Jurkat, Clone E6-1 (cell line): Measurements from ENCODE around the gene SLMAP.

Experiments
- DNase-seq: peaks from one replicate; pipeline ENCODE4 v3.0.0-alpha.2; 2011; ENCODE audit warnings: low read depth, low spot score
- H3K4me3 ChIP-seq: 2 replicates; pipeline ENCODE4 v1.5.1; 2011; ENCODE audit warnings: mild to moderate bottlenecking, low read length, control low read depth, moderate library complexity

Gene SLMAP

GRCh38 chr3:57746156-57747010, 9.7 kb upstream of the SLMAP start:
- DNase-seq, result no peak
- H3K4me3 ChIP-seq, result no peak overlapping the region

DNA sequence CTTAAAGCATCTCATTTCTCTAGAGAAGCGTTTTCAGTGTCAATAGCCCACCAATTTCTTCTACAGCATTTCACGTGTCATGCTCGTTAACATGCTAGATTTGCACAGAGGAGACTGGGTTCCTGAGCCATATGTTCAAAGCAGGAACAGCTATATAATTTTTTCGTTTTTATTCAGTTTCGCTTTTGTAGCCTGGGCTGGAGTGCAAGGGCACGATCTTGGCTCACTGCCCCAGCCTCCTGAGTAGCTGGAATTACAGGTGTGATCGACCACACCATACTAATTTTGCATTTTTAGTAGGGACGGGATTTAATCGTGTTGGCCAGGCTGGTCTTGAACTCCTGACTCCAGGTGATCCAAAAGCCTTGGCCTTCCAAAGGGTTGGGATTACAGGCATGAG, 6.6 kb upstream of the SLMAP start:
- DNase-seq, result no peak
- H3K4me3 ChIP-seq, result no peak overlapping the region

GRCh38 chr3:57752307-57752706, 3.8 kb upstream of the SLMAP start:
- DNase-seq, result no peak
- no peak overlapping the region for H3K4me3 ChIP-seq

DNA sequence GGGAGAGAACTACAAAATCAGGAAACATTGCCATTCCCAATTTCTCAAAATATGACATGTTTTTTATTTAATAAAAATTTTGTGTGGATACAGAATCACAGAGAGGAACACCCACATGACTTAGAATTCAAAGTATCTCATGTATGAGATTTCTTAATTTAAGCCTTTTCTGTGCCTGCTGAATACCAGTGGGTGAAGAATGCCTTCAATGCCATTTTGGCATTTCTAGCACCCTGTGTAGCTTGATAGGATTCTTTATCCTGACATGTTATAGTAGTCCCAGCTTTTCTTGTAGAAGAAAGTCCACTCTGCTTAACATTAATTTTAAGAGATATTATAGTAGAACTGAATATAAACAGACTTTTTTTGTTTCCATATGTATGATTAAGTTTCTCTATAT, 3.1 kb upstream of the SLMAP start:
- DNase-seq, result no peak
- no peak overlapping the region for H3K4me3 ChIP-seq

- H3K4me3 ChIP-seq, result peak overlapping the region; percentile 84
- peak; percentile 65 for DNase-seq
These were observed 787 bp upstream of the SLMAP start for GRCh38 chr3:57755368-57755675.

- peak overlapping the region; percentile 84 for H3K4me3 ChIP-seq
- no peak for DNase-seq
These were observed 656 bp downstream of the SLMAP start for GRCh38 chr3:57756528-57757401.

GRCh38 chr3:57757642-57758297, 1.7 kb downstream of the SLMAP start:
- H3K4me3 ChIP-seq, result no peak overlapping the region; the same call in 1 of the 2 replicates
- DNase-seq, result no peak

DNA sequence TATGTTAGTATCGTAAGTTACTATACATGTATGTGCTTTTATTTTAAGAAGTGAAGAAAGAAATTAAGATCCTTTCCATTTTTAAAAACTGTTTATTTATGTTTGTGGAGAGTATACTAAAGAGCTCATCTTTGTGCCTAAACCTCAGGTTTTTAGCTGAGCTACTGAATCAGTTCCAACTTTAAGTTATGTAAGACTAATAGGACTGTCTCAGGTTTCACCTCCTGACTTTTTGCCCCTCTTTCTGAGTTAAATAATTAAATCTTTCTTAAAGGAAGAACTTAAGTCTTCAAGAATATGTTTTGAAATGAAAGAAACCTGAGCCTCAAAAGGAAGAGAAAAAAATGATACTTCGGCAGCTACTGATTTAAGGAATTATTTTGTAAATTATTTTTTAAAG, 2.6 kb downstream of the SLMAP start:
- no peak for DNase-seq
- no peak overlapping the region for H3K4me3 ChIP-seq

DNA sequence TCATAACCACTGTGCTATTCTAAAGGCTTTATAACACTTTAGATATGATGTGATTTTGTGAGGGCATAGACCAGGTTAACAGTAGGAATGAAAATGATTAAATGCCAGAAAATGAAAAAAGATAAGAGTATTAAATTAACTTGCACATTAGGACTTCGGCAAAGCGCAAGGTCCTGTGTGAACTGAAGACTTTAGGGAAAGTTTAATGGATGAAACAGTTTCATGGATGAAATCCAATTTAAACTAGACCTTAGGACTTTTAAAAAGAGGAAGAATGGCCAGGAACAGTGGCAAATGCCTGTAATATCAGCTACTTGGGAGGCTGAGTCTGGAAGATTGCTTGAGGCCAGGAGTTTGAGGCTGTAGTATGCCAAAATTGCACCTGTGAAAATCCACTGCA, 8.7 kb downstream of the SLMAP start:
- H3K4me3 ChIP-seq, result no peak overlapping the region
- no peak for DNase-seq

DNA sequence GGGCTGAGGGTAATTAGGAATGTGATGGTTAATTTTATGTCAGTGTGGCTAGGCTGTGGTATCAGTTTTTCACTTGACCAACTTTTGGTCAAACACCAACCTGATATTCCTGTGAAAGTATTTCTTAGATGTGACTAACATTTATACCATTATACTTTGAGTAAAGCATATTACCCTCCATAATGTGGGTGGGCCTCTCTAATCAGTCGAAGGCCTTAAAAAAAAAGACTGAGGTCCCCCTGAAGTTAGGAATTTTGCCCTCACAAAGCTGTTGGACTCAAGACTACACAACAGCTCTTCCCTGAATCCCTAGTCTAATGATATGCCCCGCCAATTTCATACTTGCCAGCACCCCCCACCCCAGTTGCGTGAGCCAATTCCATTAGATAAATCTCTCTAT, 12.5 kb downstream of the SLMAP start:
- H3K4me3 ChIP-seq, result no peak overlapping the region
- no peak for DNase-seq

DNA sequence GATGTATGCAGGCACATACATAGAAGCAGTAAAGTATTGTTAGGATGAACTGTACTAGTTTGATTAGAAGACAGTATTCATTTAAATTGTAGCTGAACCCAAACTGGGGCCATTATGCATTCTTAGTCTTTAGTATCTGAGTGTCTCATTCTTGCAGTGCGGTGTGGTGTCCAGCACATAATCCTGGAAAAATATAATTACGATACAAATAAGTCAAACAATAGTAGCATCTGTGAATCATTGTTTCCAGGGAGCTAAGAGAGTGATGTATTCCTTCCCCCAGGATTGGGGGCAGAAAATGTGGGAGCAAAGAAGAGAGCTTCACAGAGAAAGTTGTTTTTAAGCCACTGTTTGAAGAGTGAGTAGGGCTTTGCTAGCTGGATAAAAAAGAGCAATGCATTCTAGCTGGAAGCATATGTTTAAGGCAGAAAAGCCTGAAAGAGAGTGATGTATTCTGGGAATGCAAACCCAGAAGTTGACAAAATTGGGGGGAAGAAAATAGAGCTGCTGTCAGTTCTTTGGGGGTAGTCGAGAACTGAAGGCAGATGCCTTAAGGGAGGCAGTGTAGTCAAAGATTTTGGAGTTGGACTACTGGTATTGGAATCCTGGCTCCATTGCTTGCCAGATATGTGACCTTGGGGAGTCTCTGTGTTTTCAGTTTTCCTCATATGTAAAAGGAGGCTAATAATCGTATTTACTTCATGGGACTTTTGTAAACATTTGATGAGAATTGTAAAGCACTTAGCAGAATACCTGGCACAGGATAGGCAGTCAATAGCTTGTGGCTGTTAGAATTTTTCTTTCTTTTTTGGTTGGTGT, 14.1 kb downstream of the SLMAP start:
- DNase-seq, result no peak
- no peak overlapping the region for H3K4me3 ChIP-seq

DNA sequence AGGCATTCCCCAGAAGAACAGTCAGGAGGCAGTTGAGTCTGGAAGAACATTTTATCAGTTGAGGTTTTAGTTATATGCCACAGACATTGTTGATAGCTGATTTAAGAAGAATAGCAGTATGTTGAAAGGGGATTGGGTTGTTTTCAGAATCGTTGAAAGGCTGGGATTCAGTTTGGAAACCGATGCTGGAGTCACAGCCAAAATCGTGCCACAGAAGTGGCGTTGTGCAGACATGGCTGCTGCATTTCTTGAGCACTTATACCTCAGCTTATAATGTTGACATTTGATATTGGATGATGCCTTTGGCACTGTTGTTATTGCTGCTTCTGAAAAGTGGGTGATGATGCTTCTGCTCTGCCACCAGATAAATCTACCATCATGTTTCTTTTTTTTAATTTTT, 16.1 kb downstream of the SLMAP start:
- DNase-seq, result no peak

DNA sequence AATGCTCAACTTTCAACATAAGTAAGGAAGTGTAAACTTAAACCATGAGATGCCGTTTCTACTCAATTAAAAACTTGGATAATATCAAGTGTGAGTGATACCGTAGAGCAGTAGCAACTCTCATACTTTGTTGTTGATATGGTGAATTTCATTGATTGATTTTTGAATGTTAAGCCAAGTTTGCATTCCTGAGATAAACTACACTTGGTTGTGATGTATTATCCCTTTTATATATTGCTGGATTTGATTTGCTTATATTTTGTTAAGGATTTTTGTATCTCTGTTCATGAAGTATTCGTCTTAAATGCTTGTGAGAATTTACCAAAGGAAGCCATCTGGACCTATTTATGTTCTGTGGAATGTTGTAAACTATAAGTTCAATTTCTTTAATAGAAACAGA, 21.7 kb downstream of the SLMAP start:
- no peak overlapping the region for H3K4me3 ChIP-seq
- DNase-seq, result no peak

More for the DNA sequence above, 16.1 kb downstream of the SLMAP start:
- no peak overlapping the region for H3K4me3 ChIP-seq

GRCh38 chr3:57778494-57778893, 22.4 kb downstream of the SLMAP start:
- H3K4me3 ChIP-seq, result no peak overlapping the region
- DNase-seq, result no peak

DNA sequence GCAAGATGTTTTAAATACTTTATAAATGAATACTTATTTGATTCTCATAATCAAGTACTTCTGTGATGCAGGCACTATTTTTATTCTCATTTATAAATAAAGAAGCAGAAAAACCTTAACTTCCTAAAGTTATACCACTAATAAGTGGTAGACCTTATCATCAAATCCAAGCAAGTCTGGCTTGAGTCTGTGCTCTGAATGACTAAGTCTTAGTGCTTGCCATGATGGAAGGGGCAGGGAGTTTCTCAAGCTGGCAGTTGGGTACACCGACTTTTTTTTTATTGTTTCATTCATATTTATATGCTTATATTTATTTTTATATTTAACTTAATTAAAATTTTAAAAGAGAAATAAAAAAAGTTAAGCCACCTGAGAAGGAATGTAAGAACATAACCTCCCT, 23.6 kb downstream of the SLMAP start:
- DNase-seq, result no peak

DNA sequence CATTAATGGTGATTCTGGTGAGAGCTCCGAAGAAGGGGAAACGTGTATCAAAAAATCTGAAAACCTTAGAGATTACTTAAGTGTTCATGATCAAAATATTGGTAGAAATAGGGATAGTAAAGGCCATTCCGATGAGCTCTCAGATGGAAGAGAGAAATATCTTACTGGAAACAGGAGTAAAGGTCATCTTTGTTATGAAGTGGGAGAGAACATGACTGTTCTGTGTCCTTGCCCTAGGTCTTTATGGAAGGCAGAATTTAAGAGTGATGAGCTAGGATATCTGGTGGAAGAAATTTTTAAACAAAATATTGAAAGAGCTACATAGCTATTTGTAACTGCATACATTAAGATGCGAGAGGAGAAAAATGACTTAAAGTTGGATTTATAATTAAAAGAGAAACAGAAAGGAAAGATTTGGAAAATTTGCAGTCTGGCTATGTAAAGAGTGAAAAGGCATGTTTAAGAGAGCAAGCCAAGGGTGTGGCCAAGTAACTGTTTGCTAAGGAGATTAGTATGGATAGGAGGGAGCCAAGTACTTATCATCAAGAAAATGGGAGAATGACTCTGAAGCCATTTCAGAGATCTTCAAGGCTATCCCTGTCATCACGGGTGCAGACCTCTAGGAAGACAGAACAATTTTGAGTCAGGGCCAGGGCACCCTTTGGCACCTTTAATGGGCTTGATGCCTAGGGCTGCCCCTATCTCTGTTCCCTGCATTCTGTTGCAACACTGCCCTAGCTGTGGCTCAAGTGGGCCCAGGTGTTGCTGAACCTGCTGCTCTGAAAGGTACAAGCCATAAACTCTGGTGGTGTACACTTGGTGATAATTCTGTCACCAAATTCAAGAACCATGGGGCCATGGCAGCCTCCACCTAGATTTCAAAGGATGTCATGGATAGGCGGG, 27.3 kb downstream of the SLMAP start:
- no peak overlapping the region for H3K4me3 ChIP-seq
- DNase-seq, result no peak

More for the DNA sequence above, 23.6 kb downstream of the SLMAP start:
- H3K4me3 ChIP-seq, result no peak overlapping the region

DNA sequence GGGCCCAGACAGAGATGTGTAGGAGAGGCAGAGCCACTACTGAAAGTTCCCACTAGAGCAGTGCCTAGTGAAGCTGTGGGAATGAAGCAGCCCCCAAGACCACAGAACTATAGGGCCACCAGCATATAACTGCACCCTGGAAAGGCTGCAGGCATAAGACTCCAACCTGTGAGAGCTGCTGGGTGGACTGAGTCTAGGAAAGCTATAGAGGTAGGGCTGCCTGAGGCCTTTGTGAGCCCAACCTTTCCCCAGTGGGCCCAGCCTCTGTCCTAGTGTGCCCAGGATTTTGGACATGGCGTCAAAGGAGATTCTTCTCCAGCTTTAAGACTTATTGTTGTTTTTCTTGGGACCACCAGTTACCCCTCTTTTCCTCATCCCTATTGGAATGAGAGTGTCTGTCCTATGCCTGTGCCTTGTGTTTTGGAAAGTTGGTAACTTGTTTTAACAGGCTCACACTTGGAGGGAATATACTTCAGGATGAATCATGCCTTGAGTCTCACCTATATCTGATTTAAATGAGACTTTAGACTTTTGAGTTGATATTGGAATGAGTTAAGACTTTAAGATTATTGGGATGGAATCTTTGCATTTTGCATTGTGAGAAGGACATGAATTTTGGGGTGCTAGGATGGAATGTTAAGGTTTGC, 28.1 kb downstream of the SLMAP start:
- DNase-seq, result no peak
- no peak overlapping the region for H3K4me3 ChIP-seq

GRCh38 chr3:57785446-57785845, 29.3 kb downstream of the SLMAP start:
- DNase-seq, result no peak

More at GRCh38 chr3:57785446-57785845, 29.3 kb downstream of the SLMAP start:
- H3K4me3 ChIP-seq, result no peak overlapping the region
